ENCODE data around the gene CCL8. TPM values are rescaled to one million over a fixed set of nuclear protein-coding genes. Genes with fewer than 3 reads are reported as not detected.

CCL8 gene
- total and polyA plus RNA-seq, 12 donors: 0.38 to 17.5 (median 1.0) TPM; not detected in 2

DNA sequence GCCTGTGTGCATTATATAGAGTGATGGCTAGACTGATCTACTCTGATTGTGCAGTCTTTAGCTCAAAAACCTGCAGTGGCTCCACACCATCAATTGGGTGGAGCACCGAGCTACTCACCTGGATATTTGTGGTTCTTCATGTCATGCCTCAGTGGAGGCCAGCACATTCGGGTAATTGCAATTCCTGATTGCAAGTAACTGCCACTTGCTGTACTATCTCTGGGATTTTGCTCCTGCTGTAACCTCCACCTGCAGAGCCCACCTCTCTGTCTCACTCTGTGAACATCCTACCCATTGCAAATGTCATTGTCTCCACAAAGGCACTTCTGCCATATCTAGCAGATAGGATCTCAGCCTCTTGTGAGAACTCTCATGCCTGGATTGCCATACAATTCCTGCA lies 45.5 kb downstream of the CCL8 start:
- Histone ChIP-seq H3K36me3 (no peaks in the 10 kb centered on the region), H3K4me3 (no peak overlapping the region), H3K27ac (no peak overlapping the region), H3K4me1 (peaks cover 0 to 48% (median 6%) of the 10 kb centered on the region in 9 donors), H3K9me3 (no peaks in the 10 kb centered on the region), H3K27me3 (peaks cover 0 to 31% (median 3%) of the 10 kb centered on the region in 7 donors)
- 85 to 88% methylated on average over 2 of the region's 2 CpGs for WGBS, 2 donors
- no peak for ATAC-seq
- DNase-seq: no peak
- intact Hi-C loops (cut with DNase I): loop anchor here in 4 of 10 donors (5.0 to 10.0 kb wide), 3 partner anchors 52 to 590 kb away; no protein-coding TSS in a partner anchor
- TF ChIP-seq CTCF (IDR thresholded peaks at IDR 0.05): no peak

GRCh38 chr17:34365340-34365739 lies 46.1 kb downstream of the CCL8 start:
- no peak for TF ChIP-seq CTCF (IDR thresholded peaks at IDR 0.05)
- Histone ChIP-seq H3K4me3 (no peak overlapping the region), H3K27ac (no peak overlapping the region), H3K27me3 (peaks cover 0 to 32% (median 9%) of the 10 kb centered on the region in 7 donors), H3K9me3 (no peaks in the 10 kb centered on the region), H3K36me3 (no peaks in the 10 kb centered on the region), H3K4me1 (peaks cover 0 to 49% (median 6%) of the 10 kb centered on the region in 9 donors)
- ATAC-seq: no peak
- intact Hi-C loops (cut with DNase I): loop anchor here in 2 of 10 donors (10.0 kb wide), 1 partner anchor 591 kb away; no protein-coding TSS in a partner anchor
- 65 to 76% methylated on average over 2 of the region's 2 CpGs for WGBS, 2 donors
- no peak for DNase-seq

DNA sequence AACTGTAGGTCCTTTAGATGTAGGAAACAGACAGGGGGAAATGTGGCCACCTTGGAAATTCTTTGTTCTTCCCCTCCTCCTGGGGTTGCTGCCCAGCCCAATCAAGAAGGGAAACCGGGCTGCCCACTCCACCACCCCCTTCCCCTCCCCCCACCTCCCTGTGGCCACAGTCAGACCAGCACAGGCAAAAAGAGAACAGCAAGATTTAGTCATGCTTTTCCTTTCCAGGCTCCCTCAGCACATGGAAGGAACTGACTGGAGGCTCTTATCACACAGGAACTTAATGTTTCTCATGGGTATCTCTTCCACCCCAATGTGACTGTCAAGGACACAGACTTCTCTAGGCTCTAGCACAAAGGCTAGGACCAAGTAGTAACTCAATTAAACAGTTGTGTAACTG lies 46.8 kb downstream of the CCL8 start:
- DNase-seq (no peak), ATAC-seq (no peak)
- Histone ChIP-seq H3K4me3 (no peak overlapping the region), H3K4me1 (peaks cover 0 to 49% (median 4%) of the 10 kb centered on the region in 9 donors), H3K27me3 (peaks cover 0 to 32% (median 12%) of the 10 kb centered on the region in 7 donors), H3K9me3 (no peaks in the 10 kb centered on the region), H3K27ac (no peak overlapping the region), H3K36me3 (no peaks in the 10 kb centered on the region)
- no peak for TF ChIP-seq CTCF (IDR thresholded peaks at IDR 0.05)
- 0 to 33% methylated on average over 1 of the region's 1 CpG for WGBS, 2 donors
- intact Hi-C loops (cut with DNase I): loop anchor here in 2 of 10 donors (10.0 kb wide), 1 partner anchor 591 kb away; no protein-coding TSS in a partner anchor

- Histone ChIP-seq H3K9me3 (no peaks in the 10 kb centered on the region), H3K27me3 (peaks cover 0 to 32% (median 12%) of the 10 kb centered on the region in 7 donors), H3K27ac (no peak overlapping the region), H3K4me3 (no peak overlapping the region), H3K4me1 (peaks cover 0 to 52% (median 0%) of the 10 kb centered on the region in 9 donors), H3K36me3 (no peaks in the 10 kb centered on the region)
- 67 to 72% methylated on average over 4 of the region's 4 CpGs for WGBS, 2 donors
- DNase-seq (no peak), ATAC-seq (peak in 1 of 8 donors; percentile 47)
- no peak for TF ChIP-seq CTCF (IDR thresholded peaks at IDR 0.05)
- intact Hi-C loops (cut with DNase I): loop anchor here in 2 of 10 donors (10.0 kb wide), 1 partner anchor 592 kb away; no protein-coding TSS in a partner anchor
Measured at GRCh38 chr17:34366529-34367107, 47.4 kb downstream of the CCL8 start.
